Kidney (tissue), 14 donors: ENCODE results near the gene GRID1. TPM values are rescaled to one million over a fixed set of nuclear protein-coding genes. Genes with fewer than 3 reads are reported as not detected.

Experiments used
- DNase-seq, 5 donors: peaks; one replicate each; pipeline ENCODE4 v3.0.0-alpha.2; 2013 to 2020
- FAIRE-seq: peaks from 2 replicates; lab custom pipeline; 2012; peaks lifted over from hg19 to GRCh38; lab: Jason Lieb, UNC
- H3K27ac ChIP-seq, 2 donors: one replicate each; pipeline ENCODE4 v1.7.0; 2013; ENCODE audit warnings: low read depth in 2 of 2, low read length in 2 of 2, inconsistent platforms in 1 of 2
- H3K27me3 ChIP-seq: one replicate; pipeline ENCODE4 v1.7.1; 2013; ENCODE audit warnings: low read length, inconsistent platforms; ENCODE audit not compliant: control insufficient read depth, insufficient read depth
- H3K36me3 ChIP-seq, 3 donors: one replicate each; pipeline versions ENCODE4 v1.7.0 to v1.7.1; 2013; ENCODE audit warnings: low read length in 3 of 3, control low read depth in 1 of 3, inconsistent platforms in 1 of 3; ENCODE audit not compliant: insufficient read depth in 3 of 3, control insufficient read depth in 2 of 3
- H3K4me1 ChIP-seq, 3 donors: one replicate each; pipeline versions ENCODE4 v1.7.0 to v1.7.1; 2013; ENCODE audit warnings: low read length in 3 of 3, inconsistent platforms in 1 of 3, low read depth in 1 of 3; ENCODE audit not compliant: control insufficient read depth in 2 of 3, insufficient read depth in 2 of 3
- H3K4me3 ChIP-seq, 3 donors: one replicate each; pipeline versions ENCODE4 v1.7.0 to v1.8.1; 2013; ENCODE audit warnings: low read length in 3 of 3, control low read depth in 1 of 3, inconsistent platforms in 1 of 3
- H3K9ac ChIP-seq, 3 donors: one replicate each; pipeline versions ENCODE4 v1.7.0 to v1.7.1; 2013; ENCODE audit warnings: low read length in 3 of 3, control low read depth in 1 of 3, inconsistent platforms in 1 of 3
- H3K9me3 ChIP-seq, 3 donors: one replicate each; pipeline versions ENCODE4 v1.7.0 to v1.7.1; 2013; ENCODE audit warnings: low read length in 3 of 3, control low read depth in 1 of 3, inconsistent platforms in 1 of 3; ENCODE audit not compliant: control insufficient read depth in 2 of 3, insufficient read depth in 1 of 3
- CTCF ChIP-seq: IDR thresholded peaks from 3 replicates; pipeline ENCODE4 v1.5.1; 2012; ENCODE audit warnings: mild to moderate bottlenecking, moderate library complexity, borderline replicate concordance; ENCODE audit not compliant: insufficient read depth; ENCODE audit errors: extremely low read depth
- intact Hi-C: fragments of 100-400 bp; cut with DNase I; formaldehyde crosslinking; loops from one replicate; pipeline ENCODE4 v1.11.1; 2022
- polyA plus RNA-seq: library from polyadenylated mRNA; stranded (reverse); fragments of 350-450 nt; fragmentation: Illumina TruSeq; extraction: RNeasy Lipid Tissue Mini Kit (QIAGEN cat#74804); gene quantifications from one replicate; pipeline ENCODE4 v1.2.3, GENCODE V29; 2014; ENCODE audit warnings: low read depth, low replicate concordance; ENCODE audit not compliant: insufficient read depth
- total RNA-seq: library from RNA; stranded (reverse); fragmentation: NEBNext Ultra II Directional; extraction: Animal tissue kit (Norgen Biotek cat#: 25700); gene quantifications from one replicate; pipeline ENCODE4 v1.2.1, GENCODE V29; 2021
- donor health status: control.
- donor health status: control.
- donor health status: control.
- donor health status: control.
- donor health status: control.
- donor health status: DM: yes; HTN: yes; CAD: no.
- donor health status: Normal renal cell carcinoma (clear cell type).

GRID1 gene
- total and polyA plus RNA-seq, 2 donors from 2014 or later = 0.37 to 1.4 TPM

GRCh38 chr10:86308056-86308455 lies 58.5 kb downstream of the GRID1 start:
- Histone ChIP-seq H3K36me3 (no peaks in the 10 kb centered on the region), H3K27me3 (no peaks in the 10 kb centered on the region), H3K9me3 (no peaks in the 10 kb centered on the region), H3K27ac (no peak overlapping the region), H3K4me1 (no peaks in the 10 kb centered on the region), H3K9ac (no peak overlapping the region), H3K4me3 (no peak overlapping the region)
- no peak for FAIRE-seq
- TF ChIP-seq CTCF = no peak
- intact Hi-C loops = no loop called here
- no peak for DNase-seq

- Histone ChIP-seq H3K27ac (no peak overlapping the region), H3K36me3 (no peaks in the 10 kb centered on the region), H3K27me3 (no peaks in the 10 kb centered on the region), H3K4me3 (no peak overlapping the region), H3K9ac (no peak overlapping the region), H3K4me1 (no peaks in the 10 kb centered on the region), H3K9me3 (no peaks in the 10 kb centered on the region)
- DNase-seq (peak in 4 of 5 donors; percentile 24 to 68 (median 44)), FAIRE-seq (no peak)
- intact Hi-C loops = no loop called here
- TF ChIP-seq CTCF = no peak
These were observed 59.8 kb downstream of the GRID1 start for GRCh38 chr10:86306628-86307278.

- TF ChIP-seq CTCF = no peak
- no peak for FAIRE-seq
- no peak for DNase-seq
- Histone ChIP-seq H3K4me3 (no peak overlapping the region), H3K27me3 (no peaks in the 10 kb centered on the region), H3K4me1 (no peaks in the 10 kb centered on the region), H3K27ac (no peak overlapping the region), H3K36me3 (no peaks in the 10 kb centered on the region), H3K9ac (no peak overlapping the region), H3K9me3 (no peaks in the 10 kb centered on the region)
- intact Hi-C loops = no loop called here
These were observed 61.1 kb downstream of the GRID1 start for GRCh38 chr10:86305521-86305920.

- Histone ChIP-seq H3K9ac (no peak overlapping the region), H3K36me3 (no peaks in the 10 kb centered on the region), H3K4me1 (no peaks in the 10 kb centered on the region), H3K9me3 (no peaks in the 10 kb centered on the region), H3K27ac (no peak overlapping the region), H3K27me3 (no peaks in the 10 kb centered on the region), H3K4me3 (no peak overlapping the region)
- FAIRE-seq = no peak
- TF ChIP-seq CTCF = no peak
- intact Hi-C loops = no loop called here
- DNase-seq = no peak
These were observed 62.2 kb downstream of the GRID1 start for GRCh38 chr10:86304436-86304835.
